HEK293 (cell line): ENCODE measurements around the gene POLDIP2.

Source experiments
- CTCF ChIA-PET: fragments of 350-600 bp; formaldehyde crosslinking; extraction: SDS; loops from one replicate; lab custom pipeline; 2021; ENCODE audit warnings: antibody characterized with exemption; lab: Yijun Ruan, JAX
- POLR2A ChIA-PET: fragments of 300-600 bp; formaldehyde crosslinking; extraction: SDS; loops from one replicate; lab custom pipeline; 2020; ENCODE audit warnings: antibody characterized with exemption, inconsistent platforms; lab: Yijun Ruan, JAX
- H3K27ac ChIP-seq: fragments of 200-500 bp; sonication (Bioruptor generic); 2 replicates; pipeline ENCODE4 v1.5.1; 2014; ENCODE audit warnings: low read depth, low read length, control low read depth, inconsistent platforms; ENCODE audit errors: extremely low read depth
- H3K36me3 ChIP-seq, 2 experiments: fragments of 200-500 bp in 1 of 2; sonication (Bioruptor generic) in 1 of 2; 1 replicate in 1 of 2; 2 replicates in 1 of 2; pipeline ENCODE4 v1.5.1; 2014 to 2017; ENCODE audit warnings: inconsistent platforms in 2 of 2, low read length in 2 of 2; ENCODE audit not compliant: control insufficient read depth in 2 of 2, insufficient read depth in 1 of 2
- H3K4me1 ChIP-seq: fragments of 200-500 bp; sonication (Bioruptor generic); 2 replicates; pipeline ENCODE4 v1.5.1; 2014; ENCODE audit warnings: mild to moderate bottlenecking, low read length, inconsistent platforms; ENCODE audit not compliant: control insufficient read depth, insufficient read depth
- H3K4me3 ChIP-seq: 2 replicates; pipeline ENCODE4 v1.5.1; 2011; ENCODE audit warnings: low read depth, mild to moderate bottlenecking, control low read depth, low read length, moderate library complexity
- H3K9me3 ChIP-seq: fragments of 200-500 bp; sonication (Bioruptor generic); 2 replicates; pipeline ENCODE4 v1.5.1; 2014; ENCODE audit warnings: low read depth, low read length, inconsistent platforms; ENCODE audit not compliant: control insufficient read depth, insufficient read depth
- GLI4 ChIP-seq: fragments of 450-650 bp; formaldehyde crosslinking; IDR thresholded peaks from 2 replicates; pipeline ENCODE4 v1.5.1; 2016; ENCODE audit warnings: missing biosample characterization, missing genetic modification characterization
- HOXC10 ChIP-seq: sonication (generic); formaldehyde crosslinking; IDR thresholded peaks from 2 replicates; pipeline ENCODE4 v1.8.1; 2023; ENCODE audit warnings: mild to moderate bottlenecking, missing genetic modification reagents
- KLF1 ChIP-seq: fragments of 450-650 bp; formaldehyde crosslinking; IDR thresholded peaks from 2 replicates; pipeline ENCODE4 v1.5.1; 2016; ENCODE audit warnings: missing biosample characterization, missing genetic modification characterization
- MYNN ChIP-seq: fragments of 450-650 bp; formaldehyde crosslinking; IDR thresholded peaks from 2 replicates; pipeline ENCODE4 v1.5.1; 2016; ENCODE audit warnings: missing biosample characterization, missing genetic modification characterization, borderline replicate concordance
- PRDM2 ChIP-seq: fragments of 450-650 bp; formaldehyde crosslinking; IDR thresholded peaks from 2 replicates; pipeline ENCODE4 v1.5.1; 2016; ENCODE audit warnings: missing biosample characterization, missing genetic modification characterization, borderline replicate concordance
- YY2 ChIP-seq: fragments of 450-650 bp; formaldehyde crosslinking; IDR thresholded peaks from 2 replicates; pipeline ENCODE4 v1.5.1; 2016; ENCODE audit warnings: missing biosample characterization, missing genetic modification characterization
- ZBTB11 ChIP-seq: fragments of 450-650 bp; formaldehyde crosslinking; conservative IDR thresholded peaks from 2 replicates; pipeline ENCODE4 v1.5.1; 2016; ENCODE audit warnings: low read depth, missing biosample characterization, missing genetic modification characterization
- ZBTB17 ChIP-seq: fragments of 450-650 bp; formaldehyde crosslinking; IDR thresholded peaks from 2 replicates; pipeline ENCODE4 v1.5.1; 2016; ENCODE audit warnings: missing biosample characterization, missing genetic modification characterization
- ZBTB20 ChIP-seq: fragments of 450-650 bp; formaldehyde crosslinking; IDR thresholded peaks from 2 replicates; pipeline ENCODE4 v1.5.1; 2016; ENCODE audit warnings: missing biosample characterization, missing genetic modification characterization
- ZBTB49 ChIP-seq: fragments of 450-650 bp; formaldehyde crosslinking; IDR thresholded peaks from 2 replicates; pipeline ENCODE4 v1.5.1; 2016; ENCODE audit warnings: missing biosample characterization, missing genetic modification characterization, low read depth
- ZNF2 ChIP-seq: fragments of 450-650 bp; formaldehyde crosslinking; IDR thresholded peaks from 2 replicates; pipeline ENCODE4 v1.5.1; 2016; ENCODE audit warnings: missing biosample characterization, missing genetic modification characterization
- ZNF223 ChIP-seq: fragments of 450-650 bp; formaldehyde crosslinking; IDR thresholded peaks from 2 replicates; pipeline ENCODE4 v1.5.1; 2016; ENCODE audit warnings: missing biosample characterization, missing genetic modification characterization
- ZNF26 ChIP-seq: fragments of 450-650 bp; formaldehyde crosslinking; IDR thresholded peaks from 2 replicates; pipeline ENCODE4 v1.5.1; 2016; ENCODE audit warnings: missing biosample characterization, missing genetic modification characterization
- ZNF280C ChIP-seq: fragments of 450-650 bp; formaldehyde crosslinking; IDR thresholded peaks from 2 replicates; pipeline ENCODE4 v1.5.1; 2016; ENCODE audit warnings: missing biosample characterization, missing genetic modification characterization
- ZNF350 ChIP-seq: fragments of 450-650 bp; formaldehyde crosslinking; IDR thresholded peaks from 2 replicates; pipeline ENCODE4 v1.5.0; 2017; ENCODE audit warnings: missing biosample characterization, mild to moderate bottlenecking, missing genetic modification characterization
- ZNF391 ChIP-seq: fragments of 450-650 bp; formaldehyde crosslinking; IDR thresholded peaks from 2 replicates; pipeline ENCODE4 v1.5.1; 2016; ENCODE audit warnings: low read depth, missing biosample characterization, missing genetic modification characterization, borderline replicate concordance
- ZNF560 ChIP-seq: fragments of 450-650 bp; formaldehyde crosslinking; IDR thresholded peaks from 2 replicates; pipeline ENCODE4 v1.5.1; 2017; ENCODE audit warnings: missing biosample characterization, missing genetic modification characterization, borderline replicate concordance
- ZNF677 ChIP-seq: fragments of 450-650 bp; IDR thresholded peaks from 2 replicates; pipeline ENCODE4 v1.5.0; 2018; ENCODE audit warnings: missing biosample characterization, mild to moderate bottlenecking, missing genetic modification characterization, moderate library complexity
- ZNF791 ChIP-seq: fragments of 450-650 bp; formaldehyde crosslinking; IDR thresholded peaks from 2 replicates; pipeline ENCODE4 v1.5.1; 2016; ENCODE audit warnings: missing biosample characterization, missing genetic modification characterization

The POLDIP2 gene

GRCh38 chr17:28391401-28391800, 34.1 kb upstream of the POLDIP2 start:
- Histone ChIP-seq H3K4me1 (no peaks in the 10 kb centered on the region), H3K4me3 (no peak overlapping the region)
- CTCF ChIA-PET: interaction anchor here (0.7 to 0.9 kb wide), 2 partner anchors 24 to 152 kb away, joined by 4 to 5 read pairs; no protein-coding TSS in a partner anchor
- TF ChIP-seq ZNF791 (tag by site-specific recombination) (no peak), ZBTB11 (tag by site-specific recombination) (no peak), GLI4 (tag by site-specific recombination) (no peak), ZNF350 (tag by site-specific recombination) (no peak), MYNN (tag by site-specific recombination) (no peak), KLF1 (tag by site-specific recombination) (no peak), ZNF560 (no peak), HOXC10 (CRISPR knock-in tag) (no peak), ZBTB17 (tag by site-specific recombination) (no peak), ZBTB20 (tag by site-specific recombination) (no peak), ZNF223 (tag by site-specific recombination) (no peak), ZNF677 (tag by site-specific recombination) (no peak), ZBTB49 (no peak), ZNF26 (tag by site-specific recombination) (no peak), YY2 (tag by site-specific recombination) (no peak), ZNF391 (tag by site-specific recombination) (no peak), PRDM2 (tag by site-specific recombination) (no peak), ZNF2 (tag by site-specific recombination) (no peak), ZNF280C (no peak)
- TF ChIP-seq, all 188 proteins: peak for 0
- peaks cover 49 to 69% of the 10 kb centered on the region in 2 experiments for H3K36me3 ChIP-seq
- H3K27ac ChIP-seq: no peak overlapping the region
- POLR2A ChIA-PET: interaction anchor here (0.6 to 1.3 kb wide), 3 partner anchors 12 to 55 kb away, joined by 4 to 11 read pairs (median 6); partner anchors contain the start of gene TNFAIP1
- H3K9me3 ChIP-seq: no peaks in the 10 kb centered on the region
